Smooth muscle cell (in vitro differentiated cells): ENCODE results near the gene SIL1. TPM values are rescaled to one million over a fixed set of nuclear protein-coding genes. Genes with fewer than 3 reads are reported as not detected.

Experiments
- DNase-seq: peaks from one replicate; lab custom pipeline; 2025; ENCODE audit not compliant: unreplicated experiment; lab: John Stamatoyannopoulos, UW
- H2AFZ ChIP-seq: fragments of 200-600 bp; sonication (generic); 2 replicates; pipeline ENCODE4 v1.6.0; 2016; ENCODE audit warnings: antibody characterized with exemption, low read depth, mild to moderate bottlenecking
- H3F3A ChIP-seq: fragments of 200-600 bp; sonication (generic); 2 replicates; pipeline ENCODE4 v1.6.0; 2017; ENCODE audit warnings: antibody characterized with exemption, low read depth
- H3K27ac ChIP-seq: fragments of 200-600 bp; sonication (generic); 2 replicates; pipeline ENCODE4 v1.5.1; 2016; ENCODE audit warnings: low read depth, mild to moderate bottlenecking
- H3K27me3 ChIP-seq: fragments of 200-600 bp; sonication (generic); 2 replicates; pipeline ENCODE4 v1.6.1; 2016; ENCODE audit warnings: low read depth, mild to moderate bottlenecking
- H3K36me3 ChIP-seq: fragments of 200-600 bp; sonication (generic); 2 replicates; pipeline ENCODE4 v1.5.1; 2016; ENCODE audit warnings: low read depth
- H3K4me1 ChIP-seq: fragments of 200-600 bp; sonication (generic); 2 replicates; pipeline ENCODE4 v1.5.1; 2016; ENCODE audit warnings: low read depth
- H3K4me2 ChIP-seq: fragments of 200-600 bp; sonication (generic); 2 replicates; pipeline ENCODE4 v1.6.0; 2016; ENCODE audit warnings: mild to moderate bottlenecking
- H3K4me3 ChIP-seq: fragments of 200-600 bp; sonication (generic); 2 replicates; pipeline ENCODE4 v1.5.1; 2016; ENCODE audit warnings: mild to moderate bottlenecking
- H3K79me2 ChIP-seq: fragments of 200-600 bp; sonication (generic); 2 replicates; pipeline ENCODE4 v1.6.0; 2016; ENCODE audit warnings: low read depth, mild to moderate bottlenecking
- H3K9ac ChIP-seq: fragments of 200-600 bp; sonication (generic); 2 replicates; pipeline ENCODE4 v1.6.0; 2016; ENCODE audit warnings: low read depth
- H3K9me3 ChIP-seq: fragments of 200-600 bp; sonication (generic); replicated peaks from 2 replicates; pipeline ENCODE4 v1.5.1; 2016; ENCODE audit warnings: low read depth
- H4K20me1 ChIP-seq: fragments of 200-600 bp; sonication (generic); 2 replicates; pipeline ENCODE4 v1.6.0; 2016; ENCODE audit warnings: low read depth
- WGBS: methylation state at CpG from one replicate; pipeline ENCODE4 v1.1.7; 2016; ENCODE audit warnings: low lambda C conversion rate; 5-methylcytosine and 5-hydroxymethylcytosine counted together
- polyA plus RNA-seq: library from polyadenylated mRNA; unstranded; fragments of >200 nt; fragmentation: Nextera tagmentation; extraction: Ambion mirVana; gene quantifications from 2 replicates; pipeline ENCODE4 v1.2.1, GENCODE V29; 2016
- total RNA-seq: library from RNA; depleted of rRNA; stranded (reverse); fragments of >200 nt; gene quantifications from 2 replicates; pipeline ENCODE4 v1.2.3, GENCODE V29; 2014
- TF ChIP-seq, protein P1 (sequence below): fragments of 200-600 bp; sonication (generic); IDR thresholded peaks from 2 replicates; pipeline ENCODE4 v1.5.1; 2017; ENCODE audit warnings: borderline replicate concordance, mild to moderate bottlenecking, antibody characterized with exemption; ENCODE audit not compliant: insufficient read depth, poor library complexity, severe bottlenecking

The SIL1 gene
- total and polyA plus RNA-seq, 2 experiments from 2014 or later = 45.5 to 119 TPM

DNA sequence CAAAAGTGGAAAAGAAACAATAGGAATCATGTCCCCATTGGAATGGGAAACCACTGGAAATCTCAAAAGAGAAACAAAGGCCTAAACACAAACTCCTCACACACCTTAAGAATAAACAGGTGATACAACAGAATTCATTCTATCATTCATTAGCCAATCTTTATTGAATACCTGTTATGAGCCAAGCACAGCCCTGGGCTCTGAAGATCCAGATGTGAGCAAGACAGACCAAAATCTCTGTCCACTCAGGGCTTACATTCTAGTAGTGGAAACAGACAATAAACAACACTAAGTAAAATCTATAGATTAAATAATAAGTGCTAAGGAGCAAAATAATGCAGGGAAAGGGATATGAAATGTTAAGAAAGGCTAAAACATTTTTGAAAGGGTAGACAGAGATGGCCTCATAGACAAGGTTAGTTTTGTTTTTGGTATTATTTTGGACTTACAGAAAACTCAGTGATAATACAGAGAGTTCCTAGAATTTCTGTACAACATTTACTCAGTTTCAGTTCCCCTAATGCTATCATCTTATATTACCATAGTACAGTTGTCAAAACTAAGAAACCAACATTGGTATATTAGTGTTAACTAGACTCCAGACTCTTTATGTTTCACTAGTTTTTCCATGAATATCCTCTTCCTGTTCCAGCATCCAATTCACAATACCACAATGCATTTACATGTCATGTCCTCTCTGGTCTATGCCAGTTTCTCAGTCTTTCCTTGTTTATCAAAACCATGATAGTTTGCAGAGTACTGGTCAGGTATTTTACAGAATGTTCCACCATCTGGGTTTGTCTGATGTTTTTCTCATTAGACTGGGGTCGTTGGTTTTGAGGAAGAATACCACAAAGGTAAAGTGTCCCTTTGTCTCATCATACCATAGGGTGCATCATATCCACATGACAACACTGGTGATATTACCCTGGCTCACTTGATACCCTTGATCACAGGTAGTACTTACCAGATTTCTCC is 103.7 kb downstream of the SIL1 start:
- 71% methylated on average over 1 of the region's 1 CpG for WGBS
- DNase-seq = no peak
- Histone ChIP-seq H3K9me3 (no peaks in the 10 kb centered on the region), H3K9ac (no peak overlapping the region), H3K27ac (no peak overlapping the region), H3K4me2 (no peak overlapping the region), H3K36me3 (no peaks in the 10 kb centered on the region), H3F3A (no peaks in the 10 kb centered on the region), H3K4me1 (no peaks in the 10 kb centered on the region), H3K79me2 (no peaks in the 10 kb centered on the region), H4K20me1 (peaks cover 8% of the 10 kb centered on the region), H3K27me3 (no peaks in the 10 kb centered on the region), H2AFZ (no peak overlapping the region), H3K4me3 (no peak overlapping the region)
- TF ChIP-seq, protein P1, sequence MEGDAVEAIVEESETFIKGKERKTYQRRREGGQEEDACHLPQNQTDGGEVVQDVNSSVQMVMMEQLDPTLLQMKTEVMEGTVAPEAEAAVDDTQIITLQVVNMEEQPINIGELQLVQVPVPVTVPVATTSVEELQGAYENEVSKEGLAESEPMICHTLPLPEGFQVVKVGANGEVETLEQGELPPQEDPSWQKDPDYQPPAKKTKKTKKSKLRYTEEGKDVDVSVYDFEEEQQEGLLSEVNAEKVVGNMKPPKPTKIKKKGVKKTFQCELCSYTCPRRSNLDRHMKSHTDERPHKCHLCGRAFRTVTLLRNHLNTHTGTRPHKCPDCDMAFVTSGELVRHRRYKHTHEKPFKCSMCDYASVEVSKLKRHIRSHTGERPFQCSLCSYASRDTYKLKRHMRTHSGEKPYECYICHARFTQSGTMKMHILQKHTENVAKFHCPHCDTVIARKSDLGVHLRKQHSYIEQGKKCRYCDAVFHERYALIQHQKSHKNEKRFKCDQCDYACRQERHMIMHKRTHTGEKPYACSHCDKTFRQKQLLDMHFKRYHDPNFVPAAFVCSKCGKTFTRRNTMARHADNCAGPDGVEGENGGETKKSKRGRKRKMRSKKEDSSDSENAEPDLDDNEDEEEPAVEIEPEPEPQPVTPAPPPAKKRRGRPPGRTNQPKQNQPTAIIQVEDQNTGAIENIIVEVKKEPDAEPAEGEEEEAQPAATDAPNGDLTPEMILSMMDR = no peak

DNA sequence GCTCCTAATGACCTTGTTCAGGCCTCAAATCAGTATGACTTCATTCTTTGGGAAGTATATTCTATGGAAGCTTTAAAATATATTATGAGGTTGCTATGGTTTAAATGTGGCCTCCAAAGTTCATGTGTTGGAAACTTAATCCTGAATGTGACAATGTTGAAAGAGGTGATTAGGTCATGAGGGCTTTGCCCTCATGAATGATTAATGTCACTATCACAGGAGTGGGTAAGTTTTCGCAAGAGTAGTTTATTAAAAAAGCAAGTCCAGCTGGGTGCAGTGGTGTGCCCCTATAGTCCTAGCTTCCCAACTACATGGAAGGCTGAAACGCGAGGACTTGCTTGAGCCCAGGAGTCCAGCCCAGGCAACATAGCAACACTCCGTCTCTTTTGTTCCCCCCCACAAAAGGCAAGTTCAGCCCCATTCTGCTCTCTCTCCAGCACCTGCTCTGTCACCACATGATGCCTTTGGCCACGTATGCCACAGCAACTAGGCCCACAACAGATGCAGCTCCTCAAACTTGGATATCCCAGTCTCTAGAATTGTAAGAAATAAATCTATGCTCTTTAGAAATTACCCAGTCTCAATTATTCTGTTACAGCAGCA is 105.3 kb downstream of the SIL1 start:
- H3K27ac ChIP-seq = no peak overlapping the region
- H2AFZ ChIP-seq = no peak overlapping the region
- H3K79me2 ChIP-seq = no peaks in the 10 kb centered on the region
- peaks cover 9% of the 10 kb centered on the region for H4K20me1 ChIP-seq
- no peaks in the 10 kb centered on the region for H3K36me3 ChIP-seq
- 94% methylated on average over 5 of the region's 5 CpGs for WGBS
- H3K9ac ChIP-seq = no peak overlapping the region
- no peak overlapping the region for H3K4me2 ChIP-seq
- TF ChIP-seq, protein P1 = no peak
- H3K4me3 ChIP-seq = no peak overlapping the region
- no peak for DNase-seq
- no peaks in the 10 kb centered on the region for H3F3A ChIP-seq
- no peaks in the 10 kb centered on the region for H3K4me1 ChIP-seq
- H3K27me3 ChIP-seq = no peaks in the 10 kb centered on the region
- H3K9me3 ChIP-seq = no peaks in the 10 kb centered on the region

DNA sequence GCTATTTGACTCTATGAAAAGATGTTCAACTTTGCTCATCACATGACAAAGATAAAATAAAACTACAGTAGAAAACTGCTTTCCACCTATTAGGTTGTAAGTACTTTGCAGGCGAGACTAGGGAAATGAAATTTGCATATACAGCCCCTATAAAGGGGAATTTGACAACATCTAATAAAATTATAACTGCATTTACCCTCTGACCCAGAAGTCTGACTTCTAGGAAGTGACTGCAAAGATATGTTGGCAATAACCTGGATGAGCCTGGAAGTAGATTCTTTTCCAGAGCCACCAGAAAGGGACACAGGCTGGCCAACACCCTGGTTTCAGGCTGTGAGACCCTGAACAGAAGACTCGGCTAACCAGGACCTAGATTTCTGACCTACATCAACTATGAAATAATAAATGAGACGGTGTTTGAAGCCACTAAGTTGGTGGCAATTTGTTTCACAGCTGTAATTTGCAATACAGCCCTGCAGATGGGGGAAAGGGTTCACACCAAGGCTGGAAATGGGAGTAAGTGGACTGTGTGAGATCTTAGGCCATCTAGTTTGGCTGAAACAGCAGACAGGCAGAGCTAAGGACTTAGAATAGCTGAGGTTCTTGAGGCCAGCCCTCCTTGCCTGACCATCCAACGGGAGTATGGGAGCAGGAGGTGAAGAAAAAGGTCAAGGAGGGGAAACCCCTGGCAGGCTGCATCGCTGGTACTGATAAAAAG is 106.6 kb downstream of the SIL1 start:
- DNase-seq = no peak
- Histone ChIP-seq H3K27ac (no peak overlapping the region), H4K20me1 (peaks cover 11% of the 10 kb centered on the region), H3K4me3 (no peak overlapping the region), H3K79me2 (no peaks in the 10 kb centered on the region), H3F3A (no peaks in the 10 kb centered on the region), H2AFZ (no peak overlapping the region), H3K4me1 (no peaks in the 10 kb centered on the region), H3K27me3 (no peaks in the 10 kb centered on the region), H3K36me3 (no peaks in the 10 kb centered on the region), H3K9ac (no peak overlapping the region), H3K9me3 (no peaks in the 10 kb centered on the region), H3K4me2 (no peak overlapping the region)
- TF ChIP-seq, protein P1 = no peak
- 84% methylated on average over 5 of the region's 5 CpGs for WGBS
